22Rv1 (cell line): ENCODE data around the gene KIRREL3.

ENCODE experiments used
- H3K27ac ChIP-seq: fragments of 450-650 bp; 2 replicates; pipeline ENCODE4 v1.5.1; 2017
- ZFX ChIP-seq: fragments of 450-650 bp; IDR thresholded peaks from 2 replicates; pipeline ENCODE4 v1.6.1; 2017; ENCODE audit warnings: antibody characterized with exemption, borderline replicate concordance
- TF ChIP-seq, protein P1 (sequence below): fragments of 450-650 bp; IDR thresholded peaks from 2 replicates; pipeline ENCODE4 v1.5.1; 2017; ENCODE audit warnings: mild to moderate bottlenecking

KIRREL3 gene

DNA sequence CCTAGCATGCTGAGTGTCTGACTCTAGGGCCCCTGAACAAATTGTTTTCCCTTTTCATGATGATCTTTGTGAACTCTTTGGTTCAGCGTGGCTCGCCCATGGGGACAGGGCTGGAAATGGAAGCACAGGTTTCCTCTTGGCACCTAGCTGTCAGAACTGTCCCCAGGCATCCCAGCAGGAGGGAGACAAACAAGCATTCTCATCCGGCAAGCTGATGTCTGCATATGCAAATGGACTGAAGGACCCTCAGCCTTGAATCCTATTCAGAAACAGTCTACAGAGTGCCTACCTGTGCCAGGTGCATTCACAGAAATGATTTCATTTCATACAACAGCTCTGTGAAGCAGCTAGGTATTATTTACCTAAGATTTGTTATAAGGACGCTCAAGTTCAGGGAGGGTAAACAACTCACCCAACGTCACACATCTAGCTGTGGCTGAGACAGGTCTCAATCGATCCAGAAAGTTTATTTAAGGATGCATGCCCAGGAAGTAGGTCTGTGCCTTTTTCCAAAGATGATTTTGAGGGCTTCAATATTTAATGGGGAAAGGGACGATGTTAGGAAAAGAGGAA, 176.4 kb downstream of the KIRREL3 start:
- TF ChIP-seq ZFX: no peak
- TF ChIP-seq, protein P1, sequence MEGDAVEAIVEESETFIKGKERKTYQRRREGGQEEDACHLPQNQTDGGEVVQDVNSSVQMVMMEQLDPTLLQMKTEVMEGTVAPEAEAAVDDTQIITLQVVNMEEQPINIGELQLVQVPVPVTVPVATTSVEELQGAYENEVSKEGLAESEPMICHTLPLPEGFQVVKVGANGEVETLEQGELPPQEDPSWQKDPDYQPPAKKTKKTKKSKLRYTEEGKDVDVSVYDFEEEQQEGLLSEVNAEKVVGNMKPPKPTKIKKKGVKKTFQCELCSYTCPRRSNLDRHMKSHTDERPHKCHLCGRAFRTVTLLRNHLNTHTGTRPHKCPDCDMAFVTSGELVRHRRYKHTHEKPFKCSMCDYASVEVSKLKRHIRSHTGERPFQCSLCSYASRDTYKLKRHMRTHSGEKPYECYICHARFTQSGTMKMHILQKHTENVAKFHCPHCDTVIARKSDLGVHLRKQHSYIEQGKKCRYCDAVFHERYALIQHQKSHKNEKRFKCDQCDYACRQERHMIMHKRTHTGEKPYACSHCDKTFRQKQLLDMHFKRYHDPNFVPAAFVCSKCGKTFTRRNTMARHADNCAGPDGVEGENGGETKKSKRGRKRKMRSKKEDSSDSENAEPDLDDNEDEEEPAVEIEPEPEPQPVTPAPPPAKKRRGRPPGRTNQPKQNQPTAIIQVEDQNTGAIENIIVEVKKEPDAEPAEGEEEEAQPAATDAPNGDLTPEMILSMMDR: no peak
- no peak overlapping the region for H3K27ac ChIP-seq

DNA sequence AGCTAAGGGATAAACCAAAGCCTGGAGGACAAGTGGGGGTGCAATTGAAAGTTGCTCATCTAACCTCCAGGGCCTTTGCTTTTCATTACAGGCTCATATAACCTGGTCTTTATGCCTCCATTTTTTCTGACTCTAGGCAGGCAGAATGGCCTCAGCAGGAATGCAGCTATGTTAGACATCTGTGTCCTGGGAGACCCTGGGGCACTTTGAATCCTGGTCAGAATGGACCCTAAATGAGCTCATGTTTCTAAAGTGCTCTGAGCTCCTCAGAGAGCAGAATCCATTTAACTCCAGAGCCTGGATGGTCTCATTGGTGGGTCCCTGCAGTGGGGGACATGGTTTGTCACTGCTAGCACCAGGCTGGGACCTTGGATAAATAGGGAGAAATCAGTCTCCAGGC, 177.3 kb downstream of the KIRREL3 start:
- H3K27ac ChIP-seq: no peak overlapping the region
- TF ChIP-seq, protein P1: no peak
- TF ChIP-seq ZFX: no peak

- no peak overlapping the region for H3K27ac ChIP-seq
- TF ChIP-seq ZFX: no peak
- TF ChIP-seq, protein P1: no peak
Observed at GRCh38 chr11:126821827-126822226, 178.7 kb downstream of the KIRREL3 start.

GRCh38 chr11:126819194-126819593, 181.4 kb downstream of the KIRREL3 start:
- TF ChIP-seq, protein P1: no peak
- TF ChIP-seq ZFX: no peak
- no peak overlapping the region for H3K27ac ChIP-seq

DNA sequence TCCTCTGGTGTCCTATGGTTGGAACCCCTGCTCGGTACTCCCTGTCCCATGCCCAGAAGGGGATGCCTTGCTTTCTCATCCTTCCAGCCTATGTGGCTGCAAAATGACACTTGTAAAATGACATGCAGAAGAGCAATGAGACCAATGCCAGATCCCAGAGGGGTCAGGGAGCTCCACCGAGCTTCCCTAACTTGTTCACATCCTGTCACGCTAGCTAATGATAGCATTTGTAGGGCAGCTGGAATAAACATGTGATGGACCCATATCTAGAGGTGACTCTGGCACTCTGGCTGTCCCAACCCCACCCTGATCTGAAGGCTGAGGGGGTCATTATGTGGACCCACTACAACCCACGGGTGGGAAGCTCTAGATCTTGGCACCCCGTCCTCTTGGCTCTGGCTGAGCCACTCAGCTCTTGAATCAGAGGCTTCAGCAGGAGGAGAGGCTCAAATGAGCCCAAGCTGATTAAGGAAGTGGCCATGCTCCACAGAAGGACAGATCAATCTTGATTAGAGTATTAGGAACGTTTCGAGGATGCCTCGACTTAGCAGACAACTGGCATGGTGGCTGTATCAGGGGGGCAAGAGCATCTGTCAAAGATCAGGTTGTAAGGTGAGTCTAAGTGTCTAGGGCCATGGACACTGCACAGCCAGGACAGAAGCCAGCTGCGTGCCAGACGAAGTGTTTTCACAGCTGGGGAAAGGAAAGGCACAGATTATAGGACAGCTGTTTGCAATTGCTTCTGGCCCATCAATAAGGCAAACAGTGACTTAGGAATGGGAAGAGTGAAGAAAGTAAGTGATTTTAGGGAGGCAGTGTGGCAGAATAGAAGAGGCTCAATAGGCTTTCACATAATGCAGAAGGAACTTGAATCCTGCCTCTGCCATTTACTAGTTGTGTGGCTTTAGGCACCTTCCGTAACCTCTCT, 182.8 kb downstream of the KIRREL3 start:
- TF ChIP-seq, protein P1: no peak
- TF ChIP-seq ZFX: no peak
- H3K27ac ChIP-seq: no peak overlapping the region

DNA sequence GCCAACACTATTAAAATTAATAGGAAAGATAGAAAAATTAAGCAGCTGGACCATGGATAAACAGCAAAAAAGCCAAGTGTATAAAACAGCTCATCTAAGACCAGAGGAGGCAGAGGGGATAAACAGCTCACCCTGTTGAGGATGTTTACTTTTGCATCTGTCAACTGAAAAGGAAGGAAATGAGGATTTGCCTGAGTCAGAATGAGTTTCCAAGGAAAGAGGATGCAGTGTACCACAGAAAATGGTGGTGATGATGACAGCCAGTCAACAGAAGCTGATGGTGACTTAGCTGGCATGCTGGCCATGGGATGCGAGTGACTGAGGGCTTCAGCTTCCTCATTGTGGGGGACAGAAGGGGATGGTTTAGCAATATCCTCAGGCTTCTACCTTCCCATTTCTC, 183.5 kb downstream of the KIRREL3 start:
- no peak for TF ChIP-seq ZFX
- TF ChIP-seq, protein P1: no peak
- H3K27ac ChIP-seq: no peak overlapping the region

GRCh38 chr11:126816645-126817044, 183.9 kb downstream of the KIRREL3 start:
- H3K27ac ChIP-seq: no peak overlapping the region
- TF ChIP-seq, protein P1: no peak
- TF ChIP-seq ZFX: no peak
